Endodermal cell (in vitro differentiated cells): ENCODE data around the gene RYR3. TPM values are rescaled to one million over a fixed set of nuclear protein-coding genes. Genes with fewer than 3 reads are reported as not detected.

Source experiments
- DNase-seq: peaks from one replicate; pipeline ENCODE4 v3.0.0-alpha.2; 2017
- H3K27ac ChIP-seq: 2 replicates; pipeline ENCODE4 v1.5.1; 2013; ENCODE audit warnings: mild to moderate bottlenecking, low read depth, low read length, moderate library complexity
- H3K27me3 ChIP-seq: 2 replicates; pipeline ENCODE4 v1.6.1; 2013; ENCODE audit warnings: mild to moderate bottlenecking, low read length, moderate library complexity; ENCODE audit not compliant: insufficient read depth, control insufficient read depth, poor library complexity, severe bottlenecking
- H3K36me3 ChIP-seq: 2 replicates; pipeline ENCODE4 v1.7.0; 2013; ENCODE audit warnings: mild to moderate bottlenecking, low read length, moderate library complexity; ENCODE audit not compliant: control insufficient read depth, insufficient read depth
- H3K4me1 ChIP-seq: one replicate; pipeline ENCODE4 v1.7.0; 2013; ENCODE audit warnings: low read length; ENCODE audit not compliant: control insufficient read depth, insufficient read depth
- H3K4me3 ChIP-seq: 2 replicates; pipeline ENCODE4 v1.5.1; 2013; ENCODE audit warnings: mild to moderate bottlenecking, low read length, moderate library complexity
- H3K9ac ChIP-seq: 2 replicates; pipeline ENCODE4 v1.6.1; 2013; ENCODE audit warnings: mild to moderate bottlenecking, low read length, moderate library complexity; ENCODE audit not compliant: poor library complexity, severe bottlenecking; ENCODE audit errors: extremely low read depth
- H3K9me3 ChIP-seq: 2 replicates; pipeline ENCODE4 v1.6.1; 2013; ENCODE audit warnings: mild to moderate bottlenecking, low read length, moderate library complexity; ENCODE audit not compliant: control insufficient read depth
- H3K27ac Mint-ChIP-seq: 2 replicates; pipeline ENCODE4 v1.8.0; 2020; ENCODE audit warnings: mixed read lengths
- H3K27me3 Mint-ChIP-seq: 2 replicates; pipeline ENCODE4 v1.8.0; 2021; ENCODE audit warnings: mild to moderate bottlenecking, mixed read lengths; ENCODE audit not compliant: insufficient read depth
- H3K36me3 Mint-ChIP-seq: 2 replicates; pipeline ENCODE4 v1.8.0; 2020; ENCODE audit warnings: low read depth, mixed read lengths
- H3K4me1 Mint-ChIP-seq: 2 replicates; pipeline ENCODE4 v1.8.0; 2020; ENCODE audit warnings: mixed read lengths
- H3K4me3 Mint-ChIP-seq: 2 replicates; pipeline ENCODE4 v1.8.0; 2020; ENCODE audit warnings: mild to moderate bottlenecking, moderate library complexity, mixed read lengths
- H3K9me3 Mint-ChIP-seq: 2 replicates; pipeline ENCODE4 v1.8.0; 2020; ENCODE audit warnings: mild to moderate bottlenecking, mixed read lengths
- WGBS, 2 experiments: methylation state at CpG; one replicate each; pipeline versions ENCODE4 v1.1.5 to v1.1.7; 2013; ENCODE audit warnings: missing lambda C conversion rate in 2 of 2, mixed read lengths in 1 of 2; ENCODE audit not compliant: insufficient coverage in 1 of 2, insufficient read length in 1 of 2; 5-methylcytosine and 5-hydroxymethylcytosine counted together
- total RNA-seq, 2 donors: library from RNA; stranded (reverse); fragmentation: NEBNext Ultra II Directional in 1 of 2; extraction: Animal tissue kit (Norgen Biotek cat#: 25700) in 1 of 2; gene quantifications; 2 replicates in 1 of 2; 3 replicates in 1 of 2; pipeline ENCODE4 v1.2.1, GENCODE V29; 2021
- TF ChIP-seq, protein P1 (sequence below): fragments of 200-600 bp; sonication (generic); conservative IDR thresholded peaks from 2 replicates; pipeline ENCODE4 v1.5.0; 2021; ENCODE audit warnings: antibody characterized with exemption, mild to moderate bottlenecking

RYR3 gene
- total RNA-seq, 2 donors from 2014 or later: 0.71 to 1.4 TPM

DNA sequence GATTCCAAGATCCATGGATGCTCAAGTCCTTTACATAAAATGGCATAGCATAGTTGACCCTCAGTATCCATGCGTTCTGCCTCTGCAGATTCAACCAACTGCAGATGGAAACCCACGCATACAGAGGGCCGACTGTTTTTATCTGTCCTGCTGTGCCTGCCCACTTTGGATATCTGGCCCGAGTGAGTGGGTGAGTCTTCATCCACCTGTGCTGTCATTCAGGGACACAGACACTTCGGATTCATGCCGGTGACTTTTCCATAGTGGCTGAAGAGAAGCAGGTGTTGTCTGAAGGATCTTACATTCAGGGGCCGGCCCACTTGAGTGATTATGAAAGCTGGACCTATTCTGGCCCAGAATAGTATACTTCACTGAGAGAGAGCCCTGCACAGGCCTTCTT lies 85.1 kb downstream of the RYR3 start:
- no peak overlapping the region for H3K27ac ChIP-seq
- no peaks in the 10 kb centered on the region for H3K27me3 Mint-ChIP-seq
- no peak overlapping the region for H3K9ac ChIP-seq
- WGBS, 2 experiments: 94 to 95% methylated on average over 6 to 7 of the region's 7 CpGs
- H3K9me3 Mint-ChIP-seq: no peaks in the 10 kb centered on the region
- no peaks in the 10 kb centered on the region for H3K9me3 ChIP-seq
- DNase-seq: no peak
- H3K36me3 ChIP-seq: no peaks in the 10 kb centered on the region
- no peaks in the 10 kb centered on the region for H3K27me3 ChIP-seq
- H3K4me3 ChIP-seq: no peak overlapping the region
- H3K4me3 Mint-ChIP-seq: no peak overlapping the region
- H3K4me1 Mint-ChIP-seq: peaks cover 11% of the 10 kb centered on the region
- H3K36me3 Mint-ChIP-seq: no peaks in the 10 kb centered on the region
- H3K4me1 ChIP-seq: no peaks in the 10 kb centered on the region
- no peak overlapping the region for H3K27ac Mint-ChIP-seq
- TF ChIP-seq, protein P1, sequence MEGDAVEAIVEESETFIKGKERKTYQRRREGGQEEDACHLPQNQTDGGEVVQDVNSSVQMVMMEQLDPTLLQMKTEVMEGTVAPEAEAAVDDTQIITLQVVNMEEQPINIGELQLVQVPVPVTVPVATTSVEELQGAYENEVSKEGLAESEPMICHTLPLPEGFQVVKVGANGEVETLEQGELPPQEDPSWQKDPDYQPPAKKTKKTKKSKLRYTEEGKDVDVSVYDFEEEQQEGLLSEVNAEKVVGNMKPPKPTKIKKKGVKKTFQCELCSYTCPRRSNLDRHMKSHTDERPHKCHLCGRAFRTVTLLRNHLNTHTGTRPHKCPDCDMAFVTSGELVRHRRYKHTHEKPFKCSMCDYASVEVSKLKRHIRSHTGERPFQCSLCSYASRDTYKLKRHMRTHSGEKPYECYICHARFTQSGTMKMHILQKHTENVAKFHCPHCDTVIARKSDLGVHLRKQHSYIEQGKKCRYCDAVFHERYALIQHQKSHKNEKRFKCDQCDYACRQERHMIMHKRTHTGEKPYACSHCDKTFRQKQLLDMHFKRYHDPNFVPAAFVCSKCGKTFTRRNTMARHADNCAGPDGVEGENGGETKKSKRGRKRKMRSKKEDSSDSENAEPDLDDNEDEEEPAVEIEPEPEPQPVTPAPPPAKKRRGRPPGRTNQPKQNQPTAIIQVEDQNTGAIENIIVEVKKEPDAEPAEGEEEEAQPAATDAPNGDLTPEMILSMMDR: no peak

DNA sequence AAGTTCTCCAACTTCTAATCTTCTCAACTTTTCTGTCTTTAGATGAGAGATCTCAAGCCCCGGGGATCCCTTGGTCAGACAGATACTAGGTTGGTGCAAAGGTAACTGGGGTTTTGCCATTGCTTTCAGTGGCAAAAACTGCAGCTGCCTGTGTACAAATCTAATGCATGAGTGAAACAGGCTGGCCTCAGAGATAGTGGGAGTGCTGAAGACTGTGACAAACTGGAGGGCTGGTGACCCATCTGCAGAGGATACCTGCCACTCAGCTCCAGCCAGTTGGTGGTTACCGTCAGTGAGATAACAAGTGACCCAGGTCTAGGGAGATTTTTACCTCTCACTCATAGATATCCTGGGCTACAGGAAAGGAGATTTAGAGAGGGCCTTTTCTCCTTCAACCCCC lies 85.7 kb downstream of the RYR3 start:
- H3K27me3 Mint-ChIP-seq: no peaks in the 10 kb centered on the region
- H3K36me3 Mint-ChIP-seq: no peaks in the 10 kb centered on the region
- Histone ChIP-seq H3K4me1 (no peaks in the 10 kb centered on the region), H3K4me3 (no peak overlapping the region), H3K27me3 (no peaks in the 10 kb centered on the region), H3K9ac (no peak overlapping the region), H3K9me3 (no peaks in the 10 kb centered on the region), H3K27ac (no peak overlapping the region), H3K36me3 (no peaks in the 10 kb centered on the region)
- H3K27ac Mint-ChIP-seq: no peak overlapping the region
- no peaks in the 10 kb centered on the region for H3K9me3 Mint-ChIP-seq
- TF ChIP-seq, protein P1: no peak
- no peak overlapping the region for H3K4me3 Mint-ChIP-seq
- peaks cover 11% of the 10 kb centered on the region for H3K4me1 Mint-ChIP-seq
- no peak for DNase-seq
- WGBS, 2 experiments: 89 to 100% methylated on average over 1 to 2 of the region's 2 CpGs

DNA sequence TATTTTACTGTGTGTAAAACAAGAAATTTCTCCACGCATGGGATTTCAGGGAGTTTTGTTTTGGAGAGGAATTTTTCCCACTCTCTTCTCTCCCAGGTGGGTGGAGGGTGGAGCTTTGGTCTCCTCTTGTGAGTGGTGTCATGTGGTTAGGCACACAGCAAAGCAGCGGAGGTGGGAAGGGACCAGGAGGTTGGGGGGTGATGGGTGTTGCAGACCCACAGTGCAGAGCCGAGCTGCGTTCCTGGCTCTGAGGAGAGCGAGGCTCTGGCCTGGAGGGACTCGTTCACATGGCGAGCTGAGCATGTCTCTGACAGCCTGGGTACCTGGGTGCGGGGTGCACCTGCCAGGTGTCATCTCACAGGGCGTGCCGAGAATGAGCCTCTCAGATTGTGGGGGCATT lies 87.8 kb downstream of the RYR3 start:
- H3K9me3 ChIP-seq: no peaks in the 10 kb centered on the region
- peaks cover 11% of the 10 kb centered on the region for H3K4me1 Mint-ChIP-seq
- H3K36me3 ChIP-seq: no peaks in the 10 kb centered on the region
- TF ChIP-seq, protein P1: no peak
- no peak overlapping the region for H3K27ac Mint-ChIP-seq
- H3K27ac ChIP-seq: no peak overlapping the region
- H3K4me3 Mint-ChIP-seq: no peak overlapping the region
- no peaks in the 10 kb centered on the region for H3K27me3 ChIP-seq
- H3K4me1 ChIP-seq: no peaks in the 10 kb centered on the region
- DNase-seq: no peak
- H3K9me3 Mint-ChIP-seq: no peaks in the 10 kb centered on the region
- no peaks in the 10 kb centered on the region for H3K36me3 Mint-ChIP-seq
- WGBS, 2 experiments: 92% methylated on average over 10 of the region's 10 CpGs; no CpG with 5 or more reads in 1 of the 2 experiments
- no peak overlapping the region for H3K9ac ChIP-seq
- H3K27me3 Mint-ChIP-seq: no peaks in the 10 kb centered on the region
- H3K4me3 ChIP-seq: no peak overlapping the region
